Measurements from ENCODE around the gene NFATC1. TPM values are rescaled to one million over a fixed set of nuclear protein-coding genes. Genes with fewer than 3 reads are reported as not detected.

NFATC1 gene
- total RNA-seq, 1 experiment from 2014 or later: 3.4 TPM

DNA sequence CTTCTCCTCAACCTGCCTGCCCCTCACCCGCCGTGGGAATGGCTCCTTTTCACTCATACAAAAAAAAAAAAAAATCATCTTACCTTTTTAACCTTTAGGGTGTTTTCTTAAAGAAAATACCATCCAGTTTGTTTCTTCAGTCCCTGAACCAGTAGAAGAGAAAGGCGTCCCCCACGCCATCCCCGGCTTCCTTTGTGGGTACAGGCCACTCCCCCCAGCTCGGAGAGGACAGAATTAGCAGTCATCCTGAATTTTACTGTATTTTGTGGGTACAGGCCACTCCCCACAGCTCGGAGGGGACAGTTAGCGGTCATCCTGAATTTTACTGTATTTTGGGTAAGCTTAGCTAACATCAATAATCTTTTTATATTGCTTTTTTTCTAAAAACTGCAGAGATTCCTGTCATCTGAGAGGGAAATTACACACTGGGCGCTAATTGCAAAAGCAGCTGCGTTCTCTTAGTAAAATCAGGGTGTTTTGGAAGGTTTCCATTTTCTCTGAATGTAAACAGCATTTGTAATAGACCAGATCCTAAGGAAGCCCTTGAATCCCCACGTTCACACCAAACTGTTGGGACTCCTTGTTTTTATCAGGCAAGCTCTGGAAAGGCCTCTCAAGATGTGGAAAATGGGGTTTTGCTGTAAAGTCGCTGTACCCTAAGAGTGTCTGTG lies 72.5 kb downstream of the NFATC1 start:
- H3K4me1 ChIP-seq (replicated peaks): peaks cover 13% of the 10 kb centered on the region
- H3K27me3 ChIP-seq (replicated peaks): no peaks in the 10 kb centered on the region
- H3K9me3 ChIP-seq (replicated peaks): no peaks in the 10 kb centered on the region
- H3K4me3 ChIP-seq: no peak overlapping the region
- H3K36me3 ChIP-seq: no peaks in the 10 kb centered on the region
- no peak for DNase-seq (ENCODE audit: low read depth in 1 of 2, low spot score in 2 of 2)
- H3K27ac ChIP-seq: no peak overlapping the region

DNA sequence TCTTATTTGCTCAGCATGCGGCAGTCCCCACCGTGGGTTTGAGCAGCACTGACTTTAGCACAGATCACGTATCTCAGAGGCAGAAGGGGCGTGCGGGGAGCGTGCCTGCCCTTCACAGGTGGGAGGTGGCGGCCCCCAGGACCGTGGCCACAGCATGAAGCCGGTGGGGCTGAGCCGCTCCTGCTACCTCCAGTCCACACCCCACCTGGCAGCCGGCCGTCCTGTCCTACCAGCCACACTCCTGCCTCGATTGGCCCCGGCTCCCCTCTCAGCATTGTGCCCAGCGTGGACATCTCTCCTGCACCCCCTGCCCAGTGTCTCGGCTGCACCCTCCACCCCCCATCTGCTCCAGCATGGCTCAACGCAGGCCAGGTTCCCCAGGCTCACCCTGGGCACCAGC lies 73.6 kb downstream of the NFATC1 start:
- no peak for DNase-seq (ENCODE audit: low read depth in 1 of 2, low spot score in 2 of 2)
- no peaks in the 10 kb centered on the region for H3K9me3 ChIP-seq (replicated peaks)
- H3K27me3 ChIP-seq (replicated peaks): no peaks in the 10 kb centered on the region
- H3K4me3 ChIP-seq: no peak overlapping the region
- no peak overlapping the region for H3K27ac ChIP-seq
- H3K36me3 ChIP-seq: no peaks in the 10 kb centered on the region
- H3K4me1 ChIP-seq (replicated peaks): peaks cover 13% of the 10 kb centered on the region

DNA sequence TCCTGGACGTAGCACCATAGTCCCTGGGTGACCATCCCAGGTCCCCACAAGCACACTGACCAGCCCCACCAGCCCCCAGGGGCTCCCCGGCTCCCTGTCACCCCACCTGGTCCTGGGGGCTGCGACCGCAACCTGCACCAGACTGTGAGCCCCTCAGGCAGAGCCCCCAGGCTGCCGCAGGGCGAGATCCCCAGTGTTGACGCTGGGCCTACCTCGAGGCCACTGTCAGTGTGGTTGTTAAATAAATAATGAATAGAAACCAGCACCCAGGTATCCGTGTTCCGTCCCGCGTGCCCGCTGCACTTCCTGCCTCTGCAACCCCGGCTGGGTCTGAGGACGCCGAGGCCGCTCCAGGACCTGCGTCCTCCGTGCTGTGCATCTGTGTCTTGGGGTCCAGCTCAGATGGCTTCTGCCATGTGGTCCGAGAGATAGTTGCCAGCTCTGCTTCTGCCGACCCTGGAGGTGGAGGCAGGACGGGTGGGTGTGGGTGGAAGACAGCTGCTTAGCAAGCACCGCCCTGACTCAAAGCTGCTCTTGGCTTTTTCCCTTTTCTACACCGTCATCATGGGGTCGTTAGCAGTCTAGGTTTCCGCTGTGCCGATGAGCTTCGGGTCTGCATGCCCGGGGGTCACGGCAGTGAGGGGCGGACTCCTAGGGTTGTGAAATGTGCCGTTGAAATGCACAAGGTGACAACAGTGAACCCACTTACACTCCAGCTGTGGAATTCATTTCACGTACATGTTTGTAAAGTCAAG lies 74.2 kb downstream of the NFATC1 start:
- DNase-seq (ENCODE audit: low read depth in 1 of 2, low spot score in 2 of 2): no peak
- H3K36me3 ChIP-seq: no peaks in the 10 kb centered on the region
- H3K4me3 ChIP-seq: no peak overlapping the region

GRCh38 chr18:79470547-79470946 lies 74.8 kb downstream of the NFATC1 start:
- H3K4me1 ChIP-seq (replicated peaks): peaks cover 5% of the 10 kb centered on the region
- H3K9me3 ChIP-seq (replicated peaks): no peaks in the 10 kb centered on the region
- no peak overlapping the region for H3K27ac ChIP-seq
- no peak overlapping the region for H3K4me3 ChIP-seq
- no peak for DNase-seq (ENCODE audit: low read depth in 1 of 2, low spot score in 2 of 2)
- no peaks in the 10 kb centered on the region for H3K27me3 ChIP-seq (replicated peaks)
- H3K36me3 ChIP-seq: no peaks in the 10 kb centered on the region

More for the DNA sequence above, 74.2 kb downstream of the NFATC1 start:
- Histone ChIP-seq H3K4me1 (replicated peaks) (peaks cover 11% of the 10 kb centered on the region), H3K27me3 (replicated peaks) (no peaks in the 10 kb centered on the region), H3K9me3 (replicated peaks) (no peaks in the 10 kb centered on the region), H3K27ac (no peak overlapping the region)

- no peaks in the 10 kb centered on the region; the same call in 1 of the 2 replicates for H3K4me1 ChIP-seq (replicated peaks)
- no peak overlapping the region for H3K4me3 ChIP-seq
- H3K9me3 ChIP-seq (replicated peaks): no peaks in the 10 kb centered on the region
- no peaks in the 10 kb centered on the region for H3K27me3 ChIP-seq (replicated peaks)
- no peak for DNase-seq (ENCODE audit: low read depth in 1 of 2, low spot score in 2 of 2)
- no peaks in the 10 kb centered on the region for H3K36me3 ChIP-seq
- no peak overlapping the region for H3K27ac ChIP-seq
These were observed 75.3 kb downstream of the NFATC1 start for GRCh38 chr18:79471046-79471445.

- Histone ChIP-seq H3K27ac (no peak overlapping the region), H3K4me3 (no peak overlapping the region), H3K27me3 (replicated peaks) (no peaks in the 10 kb centered on the region), H3K9me3 (replicated peaks) (no peaks in the 10 kb centered on the region; the same call in 1 of the 2 replicates), H3K4me1 (replicated peaks) (no peaks in the 10 kb centered on the region), H3K36me3 (no peaks in the 10 kb centered on the region)
- DNase-seq (ENCODE audit: low read depth in 1 of 2, low spot score in 2 of 2): no peak
These were observed 75.9 kb downstream of the NFATC1 start for GRCh38 chr18:79471597-79471996.

DNA sequence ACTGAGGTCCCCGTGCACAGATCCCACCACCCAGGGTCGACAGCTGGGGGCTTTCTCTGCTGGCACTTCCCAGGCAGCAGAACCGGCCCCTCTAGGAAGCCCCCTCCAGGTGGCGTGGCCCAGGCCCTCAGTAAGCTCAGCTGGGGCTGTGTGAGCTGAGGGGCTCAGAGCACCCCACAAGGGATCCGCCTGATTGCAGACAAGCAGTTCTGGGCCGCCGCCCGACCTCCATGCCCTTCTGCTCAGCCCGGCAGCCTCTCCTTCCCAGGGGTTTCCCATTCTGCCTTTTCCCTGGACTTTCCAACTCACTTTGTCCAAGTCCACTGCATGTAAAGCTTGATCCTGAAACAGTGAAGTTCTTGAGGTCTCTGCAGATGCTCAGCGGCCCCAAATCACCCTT lies 76.4 kb downstream of the NFATC1 start:
- Histone ChIP-seq H3K36me3 (no peaks in the 10 kb centered on the region), H3K4me1 (replicated peaks) (no peaks in the 10 kb centered on the region), H3K9me3 (replicated peaks) (peaks cover 2% of the 10 kb centered on the region; the same call in 1 of the 2 replicates), H3K4me3 (no peak overlapping the region), H3K27ac (no peak overlapping the region), H3K27me3 (replicated peaks) (no peaks in the 10 kb centered on the region)
- DNase-seq (ENCODE audit: low read depth in 1 of 2, low spot score in 2 of 2): no peak

- DNase-seq (ENCODE audit: low read depth in 1 of 2, low spot score in 2 of 2): no peak
- Histone ChIP-seq H3K9me3 (replicated peaks) (peaks cover 2% of the 10 kb centered on the region; the same call in 1 of the 2 replicates), H3K4me3 (no peak overlapping the region), H3K27me3 (replicated peaks) (no peaks in the 10 kb centered on the region), H3K36me3 (no peaks in the 10 kb centered on the region), H3K4me1 (replicated peaks) (no peaks in the 10 kb centered on the region), H3K27ac (no peak overlapping the region)
These were observed 77.2 kb downstream of the NFATC1 start for GRCh38 chr18:79472946-79473345.

- no peak for DNase-seq (ENCODE audit: low read depth in 1 of 2, low spot score in 2 of 2)
- Histone ChIP-seq H3K4me1 (replicated peaks) (no peaks in the 10 kb centered on the region), H3K36me3 (no peaks in the 10 kb centered on the region), H3K4me3 (no peak overlapping the region), H3K9me3 (replicated peaks) (peaks cover 2% of the 10 kb centered on the region; the same call in 1 of the 2 replicates), H3K27ac (no peak overlapping the region), H3K27me3 (replicated peaks) (no peaks in the 10 kb centered on the region)
These were observed 80.5 kb downstream of the NFATC1 start for GRCh38 chr18:79476031-79476917.

DNA sequence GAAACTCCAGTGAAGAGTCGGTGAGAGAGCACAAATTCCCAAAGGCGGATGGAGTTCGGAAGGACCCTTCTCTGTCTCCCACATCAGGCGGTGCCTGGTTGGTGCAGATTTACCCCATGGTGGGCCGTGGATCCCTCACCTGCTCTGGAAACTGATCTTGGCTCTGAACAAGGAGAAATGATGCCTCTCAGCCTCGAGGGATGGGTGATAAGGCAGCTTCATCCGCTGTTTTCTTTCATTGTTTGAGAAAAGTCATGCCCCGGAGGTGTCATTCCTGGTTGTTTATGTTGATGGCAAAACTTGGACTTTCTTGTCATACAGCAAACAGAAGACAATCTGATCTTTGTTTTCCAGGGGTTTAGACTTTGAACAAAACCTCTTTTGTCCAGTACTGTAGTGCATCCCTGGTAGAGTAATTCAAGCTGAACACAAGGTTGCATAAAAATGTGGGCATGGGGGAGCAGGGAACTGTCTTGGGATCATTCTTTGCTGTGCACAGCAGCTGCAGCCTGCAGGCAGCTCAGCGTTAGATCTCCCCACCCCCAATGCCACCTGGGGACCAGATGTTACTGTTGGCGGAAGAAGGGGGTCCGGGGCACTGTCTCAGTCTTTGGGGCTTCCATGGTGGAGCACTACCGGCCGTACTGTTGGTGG lies 81.3 kb downstream of the NFATC1 start:
- DNase-seq (ENCODE audit: low read depth in 1 of 2, low spot score in 2 of 2): no peak
- H3K36me3 ChIP-seq: no peaks in the 10 kb centered on the region
- no peaks in the 10 kb centered on the region for H3K27me3 ChIP-seq (replicated peaks)
- no peak overlapping the region for H3K27ac ChIP-seq
- no peak overlapping the region for H3K4me3 ChIP-seq
- no peaks in the 10 kb centered on the region for H3K4me1 ChIP-seq (replicated peaks)
- H3K9me3 ChIP-seq (replicated peaks): peaks cover 2% of the 10 kb centered on the region; the same call in 1 of the 2 replicates

- Histone ChIP-seq H3K27ac (no peak overlapping the region), H3K36me3 (no peaks in the 10 kb centered on the region), H3K4me1 (replicated peaks) (no peaks in the 10 kb centered on the region), H3K9me3 (replicated peaks) (peaks cover 2% of the 10 kb centered on the region; the same call in 1 of the 2 replicates), H3K27me3 (replicated peaks) (no peaks in the 10 kb centered on the region), H3K4me3 (no peak overlapping the region)
- no peak for DNase-seq (ENCODE audit: low read depth in 1 of 2, low spot score in 2 of 2)
These were observed 82.2 kb downstream of the NFATC1 start for GRCh38 chr18:79477711-79478483.

GRCh38 chr18:79478484-79479115 lies 82.9 kb downstream of the NFATC1 start:
- Histone ChIP-seq H3K27ac (no peak overlapping the region), H3K4me1 (replicated peaks) (no peaks in the 10 kb centered on the region), H3K9me3 (replicated peaks) (peaks cover 2% of the 10 kb centered on the region; the same call in 1 of the 2 replicates), H3K36me3 (no peaks in the 10 kb centered on the region), H3K4me3 (no peak overlapping the region), H3K27me3 (replicated peaks) (no peaks in the 10 kb centered on the region)
- DNase-seq (ENCODE audit: low read depth in 1 of 2, low spot score in 2 of 2): no peak
